NCI-H2196 (cell line): ENCODE data around the gene CYTH4.
"Not testable (repeated sequence)": the region's sequence is repeated elsewhere in the genome, so short reads cannot be mapped to it uniquely, and the experiment has no call there.

Experiments
- DNase-seq: peaks from one replicate; lab custom pipeline; 2025; ENCODE audit not compliant: unreplicated experiment; lab: John Stamatoyannopoulos, UW

Gene CYTH4

GRCh38 chr22:37282385-37282677 lies at the start of gene CYTH4:
Gene CYTH4, plus strand, starts transcription at chr22:37282508. Its CDS starts 62 bp downstream, at chr22:37282570.
- DNase-seq = no peak

- DNase-seq = not testable (repeated sequence)
Observed at GRCh38 chr22:37233371-37233750, 48.9 kb upstream of the CYTH4 start.

- DNase-seq = no peak
Observed at GRCh38 chr22:37233751-37234631, 48.3 kb upstream of the CYTH4 start.

- DNase-seq = no peak
Observed at GRCh38 chr22:37234736-37235711, 47.3 kb upstream of the CYTH4 start.

- no peak for DNase-seq
Observed at GRCh38 chr22:37235897-37236607, 46.3 kb upstream of the CYTH4 start.

GRCh38 chr22:37237371-37238268 lies 44.7 kb upstream of the CYTH4 start:
- no peak for DNase-seq

- no peak for DNase-seq
Observed at GRCh38 chr22:37239336-37240239, 42.7 kb upstream of the CYTH4 start.

- DNase-seq = no peak
Observed at GRCh38 chr22:37240240-37240940, 41.9 kb upstream of the CYTH4 start.

GRCh38 chr22:37240941-37241320 lies 41.4 kb upstream of the CYTH4 start:
- no peak for DNase-seq

GRCh38 chr22:37241351-37242142 lies 40.8 kb upstream of the CYTH4 start:
- no peak for DNase-seq

- DNase-seq = no peak
Observed at GRCh38 chr22:37242395-37242918, 39.9 kb upstream of the CYTH4 start.

- DNase-seq = no peak
Observed at GRCh38 chr22:37243402-37244113, 38.8 kb upstream of the CYTH4 start.

GRCh38 chr22:37244114-37244921 lies 38.0 kb upstream of the CYTH4 start, which contains the start of gene RAC2:
Gene RAC2, minus strand, starts transcription at chr22:37244269. Its CDS starts 121 bp downstream, at chr22:37244148.
- no peak for DNase-seq

GRCh38 chr22:37244922-37245722 lies 37.2 kb upstream of the CYTH4 start:
- DNase-seq = no peak

- no peak for DNase-seq
Observed at GRCh38 chr22:37245740-37246139, 36.6 kb upstream of the CYTH4 start.
